GM19193 (cell line): ENCODE measurements around the gene EEFSEC.

ENCODE experiments used
- POLR2A ChIP-seq: IDR thresholded peaks from 4 replicates; pipeline ENCODE4 v1.6.1; 2011; ENCODE audit not compliant: insufficient read depth, insufficient read length; ENCODE audit errors: extremely low read depth

Gene EEFSEC

DNA sequence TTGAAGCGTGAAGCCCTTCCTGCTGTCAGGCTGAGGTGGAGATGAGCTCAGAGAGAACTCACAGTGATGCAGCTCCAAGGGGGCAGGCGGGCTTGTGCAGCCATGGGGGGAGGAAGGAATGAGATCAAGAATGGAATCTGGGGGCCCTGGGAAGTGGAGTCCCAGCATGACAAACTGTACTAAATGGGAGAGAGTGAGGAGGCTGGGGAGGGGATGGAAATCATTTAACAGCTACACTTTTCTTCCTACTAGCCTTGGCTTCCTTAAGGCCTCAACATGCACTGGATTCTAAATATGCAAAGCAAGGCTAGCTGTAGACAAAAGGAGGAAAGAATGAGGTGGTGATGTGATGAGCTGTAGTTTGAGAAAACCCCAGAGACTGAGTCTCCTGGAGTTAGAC is 133.9 kb downstream of the EEFSEC start:
- TF ChIP-seq POLR2A, result no peak

DNA sequence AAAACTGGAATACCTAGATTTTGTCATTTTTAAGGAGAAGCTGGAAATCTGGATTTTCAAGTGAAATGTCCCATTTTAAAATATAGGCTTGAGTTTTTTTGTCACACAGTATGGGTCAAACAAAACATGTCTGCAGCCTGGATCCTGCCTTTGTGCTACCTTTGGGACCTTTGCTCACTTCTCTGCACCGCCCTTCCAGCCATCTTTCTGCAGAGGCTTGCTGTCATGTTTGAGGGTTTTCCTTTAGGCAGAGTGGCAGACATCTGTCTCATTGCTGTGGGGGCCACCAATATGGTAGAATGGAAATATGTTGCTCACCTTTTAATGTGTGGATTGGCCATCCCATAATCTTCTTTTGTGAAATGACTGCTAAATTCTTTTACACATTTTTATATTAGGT is 136.3 kb downstream of the EEFSEC start:
- no peak for TF ChIP-seq POLR2A

DNA sequence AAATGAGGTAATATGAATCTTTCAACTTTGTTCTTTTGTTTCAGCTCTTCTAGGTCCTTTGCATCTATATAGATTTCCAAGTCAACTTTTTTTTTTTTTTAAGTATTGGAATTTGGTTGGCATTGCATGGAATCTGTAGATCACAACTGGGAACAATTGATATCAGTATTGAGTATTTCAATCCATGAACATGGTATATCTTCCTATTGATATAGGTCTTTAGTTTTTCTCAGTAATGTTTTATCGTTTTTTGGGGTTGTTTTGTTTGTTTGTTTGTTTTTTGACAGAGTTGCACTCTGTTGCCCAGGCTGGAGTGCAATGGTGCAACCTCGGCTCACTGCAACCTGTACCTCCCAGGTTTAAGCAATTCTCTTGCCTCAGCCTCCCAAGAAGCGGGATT is 137.2 kb downstream of the EEFSEC start:
- no peak for TF ChIP-seq POLR2A

DNA sequence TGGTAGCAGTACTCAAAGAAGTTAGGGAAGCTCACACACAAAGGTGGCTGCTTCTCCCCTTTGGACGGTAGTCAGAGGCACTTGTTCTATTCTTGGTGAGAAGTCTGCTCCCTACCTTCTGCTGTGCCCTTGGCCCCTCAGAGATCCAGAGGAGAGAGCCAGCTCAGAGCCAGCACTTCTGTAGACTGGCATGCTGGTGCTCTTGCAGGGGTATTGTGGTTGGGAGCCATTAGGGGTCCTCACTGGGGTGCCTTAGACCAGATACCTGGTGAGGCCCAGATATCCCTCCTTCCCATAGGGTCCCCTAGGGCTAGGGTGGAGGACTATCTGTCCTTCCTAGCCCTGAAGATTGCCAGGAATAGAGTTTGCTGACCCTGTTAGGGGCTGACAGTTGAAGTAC is 140.6 kb downstream of the EEFSEC start:
- no peak for TF ChIP-seq POLR2A

DNA sequence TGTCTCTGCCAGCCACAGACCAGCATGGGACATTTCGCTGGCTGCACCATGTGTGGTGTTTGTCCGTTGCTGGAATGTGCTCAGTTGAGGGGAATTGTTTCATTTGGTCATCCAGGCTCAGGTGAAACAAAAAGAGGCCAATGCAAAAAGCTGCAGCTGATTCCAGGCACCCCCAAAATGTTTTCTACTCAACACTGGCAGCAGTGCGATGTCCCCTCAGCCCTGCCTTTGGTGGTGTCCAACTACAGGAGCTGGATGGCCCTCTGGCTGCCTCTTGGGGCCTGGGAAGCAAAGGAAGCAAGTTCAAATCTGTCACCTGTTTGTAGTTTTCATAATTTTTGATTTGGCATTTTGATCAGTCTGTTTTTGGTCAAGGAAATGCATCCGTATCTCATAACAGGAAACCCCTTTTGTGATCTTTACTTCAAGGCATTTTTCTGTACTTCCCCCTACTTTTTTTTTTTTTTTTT is 141.8 kb downstream of the EEFSEC start:
- TF ChIP-seq POLR2A, result no peak

DNA sequence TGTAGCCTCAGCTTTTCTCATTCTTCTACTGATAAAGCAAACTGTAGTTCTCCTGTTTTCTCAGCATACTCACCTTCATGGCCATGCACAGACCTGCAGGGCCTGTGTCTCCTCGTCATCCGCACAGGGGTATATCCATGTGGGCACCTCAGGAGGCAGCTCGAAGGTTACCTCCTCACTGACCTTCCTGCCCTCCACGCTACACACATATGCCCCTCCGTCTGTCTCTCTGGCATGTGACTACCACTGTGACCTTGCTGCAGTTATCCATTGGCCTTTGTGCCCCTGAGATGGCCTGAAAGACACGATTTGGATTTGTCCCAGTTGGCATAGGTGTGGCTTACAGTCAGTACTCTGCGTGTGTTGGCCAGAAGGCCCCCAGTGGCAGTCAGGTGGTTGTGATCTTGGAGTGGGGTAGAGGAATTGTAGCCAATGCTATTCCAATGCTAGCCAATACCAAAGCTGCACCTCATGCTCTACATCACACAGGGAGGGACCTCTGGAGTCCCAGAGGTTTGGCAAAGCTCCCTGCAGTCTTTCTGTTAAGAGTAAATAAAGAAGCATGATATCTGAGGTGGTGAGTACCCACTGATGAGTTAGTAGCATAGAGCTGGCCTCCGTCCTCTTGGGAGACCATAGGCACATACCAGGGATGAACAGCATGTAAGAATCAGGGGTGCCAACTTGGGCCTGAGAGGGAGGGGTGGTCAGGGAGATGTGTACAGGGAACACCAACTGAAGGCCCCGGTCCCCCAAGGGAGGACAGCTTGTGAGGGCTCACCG is 143.4 kb downstream of the EEFSEC start:
- no peak for TF ChIP-seq POLR2A

DNA sequence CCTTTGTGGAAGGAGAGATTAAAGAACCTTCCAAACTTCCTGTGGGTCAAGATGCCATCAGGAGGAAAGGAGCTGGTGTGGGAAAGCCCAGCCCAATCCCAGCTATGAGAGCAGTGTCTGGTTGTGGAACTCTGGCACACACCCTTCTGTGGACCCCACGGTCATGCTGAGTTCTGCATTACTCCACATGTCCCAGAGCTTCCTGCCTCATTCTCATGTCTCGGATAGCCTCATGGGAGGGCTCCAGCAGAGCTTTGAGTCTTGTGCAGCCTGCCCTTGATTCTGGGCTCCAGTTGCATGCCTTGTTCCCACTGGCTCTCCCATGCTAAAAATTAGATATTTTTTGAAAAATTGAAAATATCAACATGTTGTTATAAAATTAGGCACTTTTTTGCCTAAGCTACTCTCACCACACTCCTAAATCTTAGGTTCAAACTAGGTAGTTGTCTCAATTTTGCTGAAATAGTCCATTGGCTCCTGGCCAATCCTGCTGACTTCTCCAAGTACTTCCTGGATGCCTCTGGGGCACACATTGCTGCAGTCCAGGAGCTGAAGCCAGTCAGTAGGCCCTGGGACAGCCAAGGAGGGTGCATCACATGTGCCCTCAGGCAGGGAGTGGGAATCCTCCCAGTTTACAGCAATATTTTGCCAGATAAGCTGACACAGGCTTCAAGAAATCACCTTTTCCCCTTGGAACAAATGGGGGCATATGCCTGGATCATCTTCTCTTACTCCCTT is 144.3 kb downstream of the EEFSEC start:
- TF ChIP-seq POLR2A, result no peak

DNA sequence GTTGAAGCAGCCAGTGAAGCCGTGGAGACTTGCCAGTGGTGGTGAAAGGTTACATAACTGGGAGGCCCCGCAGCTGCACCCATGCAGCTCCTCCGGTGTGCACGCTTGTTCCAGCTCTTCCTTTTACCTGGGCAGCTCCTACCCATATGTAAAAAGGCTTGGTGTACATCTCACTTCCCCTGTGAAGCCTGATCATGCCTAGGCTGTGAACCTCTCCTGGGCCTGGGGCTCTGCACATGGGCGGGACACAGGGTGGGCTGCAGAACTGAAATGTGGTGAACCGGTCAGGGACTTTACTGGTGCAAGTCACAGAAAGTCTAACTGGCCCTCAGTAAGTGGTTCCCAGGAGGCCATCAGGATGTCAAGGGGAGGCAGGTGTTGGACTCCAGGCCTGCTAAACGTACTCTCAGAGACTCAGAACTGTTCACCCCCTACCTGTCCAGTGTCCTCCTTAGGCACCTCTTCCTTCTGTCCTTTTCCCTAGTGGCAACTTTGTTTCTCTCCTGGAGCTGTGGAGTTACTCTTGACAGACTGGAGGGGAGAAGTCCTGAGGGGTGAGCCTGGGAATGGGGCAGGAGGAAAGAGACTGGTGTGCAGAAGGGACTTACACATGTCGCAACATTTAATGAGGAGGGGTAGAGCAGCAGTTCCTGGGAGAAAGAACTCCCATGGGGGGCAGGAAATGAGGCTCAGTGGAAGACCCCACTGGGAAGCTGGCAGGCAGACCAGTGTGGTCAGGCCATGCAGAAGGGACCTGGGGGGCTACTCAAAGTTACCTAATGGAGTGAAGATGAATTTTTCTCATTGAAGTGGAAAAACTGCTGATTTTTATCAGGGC is 148.1 kb downstream of the EEFSEC start:
- TF ChIP-seq POLR2A, result no peak

DNA sequence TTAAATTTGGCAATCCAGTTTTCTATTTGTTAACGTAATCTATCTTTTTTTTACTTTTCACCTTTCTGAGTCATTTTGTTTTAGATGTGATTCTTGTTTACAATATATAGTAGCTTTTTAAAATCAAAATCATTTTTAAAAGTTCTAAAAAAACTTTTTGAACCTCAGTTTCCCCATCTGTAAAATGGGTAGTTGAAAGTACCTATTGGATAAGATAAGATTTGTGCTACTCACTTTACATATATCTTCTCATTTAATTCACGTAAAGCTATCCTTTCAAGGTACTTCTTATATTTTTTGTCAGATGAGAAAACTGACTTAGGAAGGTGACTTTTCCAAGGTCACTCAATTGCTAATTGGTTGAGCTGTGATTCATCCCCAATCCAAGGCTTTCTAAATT is 153.2 kb downstream of the EEFSEC start:
- TF ChIP-seq POLR2A, result no peak

DNA sequence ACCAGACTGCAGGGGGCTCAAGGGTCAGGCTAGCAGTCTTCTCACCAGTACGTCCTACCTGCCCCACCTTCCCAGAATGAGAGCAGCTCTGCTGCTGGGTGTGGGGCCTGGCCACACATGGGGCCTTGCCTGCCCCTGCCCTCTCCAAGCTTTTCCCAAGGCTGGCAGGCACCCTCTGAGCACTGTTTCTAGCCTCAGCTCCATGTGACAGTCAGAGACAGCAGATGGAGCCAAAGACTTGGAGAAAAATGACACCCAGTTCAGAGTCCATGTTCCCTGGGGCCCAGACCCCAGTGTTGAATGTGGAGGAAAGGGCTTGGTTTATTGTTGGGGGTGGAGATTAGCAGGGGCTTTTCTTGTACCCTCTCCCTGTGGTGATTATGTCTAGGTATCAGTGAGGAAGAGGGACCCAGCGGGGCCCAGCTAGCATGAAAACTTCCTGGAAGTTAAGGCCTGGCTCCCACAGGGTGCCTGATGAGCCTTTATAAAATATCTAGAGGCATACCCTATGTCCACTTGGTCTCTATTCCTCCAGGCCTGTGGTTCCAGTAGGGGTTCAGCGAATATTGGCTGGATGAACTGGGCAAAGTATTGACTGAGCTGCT is 153.8 kb downstream of the EEFSEC start:
- TF ChIP-seq POLR2A, result no peak

DNA sequence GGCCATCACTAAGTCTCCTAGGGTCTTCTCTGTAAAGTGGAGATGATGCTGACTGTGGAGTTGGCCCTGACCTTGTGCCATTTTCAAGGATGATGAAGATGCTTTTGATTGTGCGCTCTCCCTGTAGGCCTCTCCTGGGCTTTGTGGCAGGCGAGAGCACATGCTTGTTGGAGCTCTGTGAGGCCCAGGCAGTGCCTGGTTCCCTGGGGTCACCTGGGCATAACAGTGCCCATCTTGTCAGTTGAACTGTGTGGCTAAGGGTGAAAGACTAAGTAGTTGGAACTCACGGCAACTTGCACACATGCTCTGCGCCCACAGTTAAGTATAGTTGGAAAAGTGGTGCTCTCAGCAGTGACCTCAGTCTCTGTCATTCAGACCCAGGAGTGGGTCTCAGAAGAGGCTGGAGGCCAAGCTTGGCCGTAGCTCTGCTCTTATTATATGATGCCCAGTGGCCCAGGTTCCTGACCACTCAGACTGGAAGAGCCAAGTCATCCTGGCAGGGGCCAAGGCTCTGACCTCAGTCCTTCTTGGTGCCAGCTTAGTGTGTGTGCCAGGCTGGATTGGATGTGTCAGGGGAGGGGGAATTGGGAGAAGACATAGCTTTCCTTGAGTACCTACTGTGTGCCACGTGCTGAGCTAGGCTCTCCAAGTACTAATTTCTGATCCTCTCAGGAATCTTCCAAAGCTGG is 154.6 kb downstream of the EEFSEC start:
- TF ChIP-seq POLR2A, result no peak

DNA sequence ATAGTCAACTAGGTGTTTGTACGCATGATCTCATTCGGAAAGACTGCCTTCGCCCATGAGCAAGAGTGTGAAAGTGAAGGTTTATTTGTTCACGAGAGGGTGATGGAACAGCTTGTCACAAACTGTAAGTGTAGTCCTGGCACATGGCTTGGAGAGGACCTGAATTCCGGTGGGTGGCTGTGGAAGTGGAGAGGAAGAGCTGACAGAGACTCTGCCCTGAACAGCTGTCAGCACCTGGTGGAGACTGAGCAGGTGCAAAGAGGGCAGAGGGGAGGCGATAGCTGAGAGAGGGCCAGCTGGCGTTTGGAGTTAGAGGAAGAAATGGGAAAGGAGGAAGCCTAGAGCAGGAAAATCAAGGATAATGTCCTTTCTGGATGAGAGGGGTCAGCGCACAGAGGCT is 155.7 kb downstream of the EEFSEC start:
- TF ChIP-seq POLR2A, result no peak

DNA sequence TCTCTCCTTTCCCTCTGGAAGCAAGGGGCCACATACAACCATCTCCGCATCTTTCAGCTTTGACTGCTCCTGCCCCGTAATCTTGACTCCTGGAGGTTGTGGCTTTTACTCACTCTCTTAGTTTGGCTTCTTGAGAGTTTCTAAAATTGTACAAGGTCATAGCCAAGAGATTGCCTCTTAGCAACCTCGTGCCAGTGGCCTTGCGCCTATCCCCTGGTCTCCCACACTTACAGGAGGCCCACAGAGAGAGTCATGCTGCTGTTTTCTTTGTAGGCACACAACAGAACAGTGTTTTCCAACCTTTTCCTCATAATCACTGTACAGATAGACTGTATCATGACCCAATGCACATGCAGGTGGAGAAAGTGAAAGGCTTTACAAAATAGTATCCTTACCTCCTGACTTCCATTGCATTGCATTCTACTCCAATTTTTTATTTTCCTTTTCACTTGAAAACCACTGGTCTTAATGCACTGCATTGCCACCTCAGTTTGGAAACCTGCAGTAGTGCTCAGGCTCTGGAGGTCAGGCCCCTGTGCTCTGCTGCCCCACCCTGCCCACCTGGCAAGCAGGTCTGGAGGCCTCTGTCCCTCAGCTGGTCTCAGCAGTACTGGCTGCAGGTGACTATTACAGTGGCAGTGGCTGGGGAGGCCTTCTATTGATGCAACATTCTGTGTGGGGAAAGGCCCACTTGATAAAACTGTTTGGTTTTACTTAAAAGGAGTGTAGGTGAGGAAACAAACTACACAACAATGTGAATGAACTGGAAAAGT is 157.2 kb downstream of the EEFSEC start:
- no peak for TF ChIP-seq POLR2A

DNA sequence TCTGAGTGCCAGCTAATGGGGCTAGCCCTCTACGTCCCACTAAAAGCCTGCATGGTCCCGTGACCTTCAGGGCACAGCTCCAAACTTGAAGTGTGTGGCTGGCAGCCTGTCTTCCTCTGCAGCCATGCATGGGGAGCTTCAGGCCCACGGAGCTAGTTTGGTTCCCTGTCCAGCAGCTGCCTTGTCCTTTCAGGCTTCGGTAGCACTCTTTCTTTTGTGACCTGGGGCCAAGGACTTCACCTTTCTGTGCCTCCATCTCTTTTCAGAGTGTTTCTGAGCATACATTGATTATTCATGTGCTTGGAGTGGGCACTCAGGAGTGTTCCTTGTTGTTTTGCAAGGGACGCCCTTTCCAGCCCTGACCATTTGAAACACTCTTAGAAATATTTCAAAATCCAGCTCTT is 158.2 kb downstream of the EEFSEC start:
- no peak for TF ChIP-seq POLR2A
